Upper lobe of left lung (tissue), 4 donors: ENCODE measurements around the gene ESR2.

Source experiments
- POLR2AphosphoS5 ChIP-seq, 2 donors: sonication (generic); formaldehyde crosslinking; IDR thresholded peaks; one replicate each; pipeline ENCODE4 v1.5.1; 2017; ENCODE audit warnings: antibody characterized with exemption in 2 of 2
- TF ChIP-seq, protein P1 (sequence below), 6 experiments: fragments of 450-650 bp in 4 of 6; fragments of 200-600 bp in 2 of 6; sonication (generic) in 2 of 6; IDR thresholded peaks; one replicate each; pipeline ENCODE4 v1.5.1; 2016 to 2019; ENCODE audit warnings: antibody characterized with exemption in 6 of 6

DNA sequence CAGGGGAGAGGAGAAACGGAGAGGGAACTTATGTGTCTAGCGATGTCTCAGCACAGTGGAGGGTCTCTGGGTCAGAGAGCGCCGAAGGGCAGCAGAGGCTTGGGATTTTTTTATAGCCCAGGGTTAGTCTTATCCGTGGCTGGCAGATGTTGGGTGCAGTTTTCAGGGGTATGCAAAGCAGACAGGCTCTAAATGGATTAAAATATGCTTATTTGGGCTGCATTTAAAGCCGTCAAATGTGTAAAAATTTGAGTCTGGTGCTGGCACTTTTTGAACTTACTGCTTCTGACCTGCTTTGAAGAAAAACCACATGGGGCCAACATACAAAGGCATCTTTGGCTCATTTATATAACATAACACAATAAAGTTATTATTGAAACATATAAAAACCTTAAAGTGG, 178.8 kb downstream of the ESR2 start:
- TF ChIP-seq, protein P1, sequence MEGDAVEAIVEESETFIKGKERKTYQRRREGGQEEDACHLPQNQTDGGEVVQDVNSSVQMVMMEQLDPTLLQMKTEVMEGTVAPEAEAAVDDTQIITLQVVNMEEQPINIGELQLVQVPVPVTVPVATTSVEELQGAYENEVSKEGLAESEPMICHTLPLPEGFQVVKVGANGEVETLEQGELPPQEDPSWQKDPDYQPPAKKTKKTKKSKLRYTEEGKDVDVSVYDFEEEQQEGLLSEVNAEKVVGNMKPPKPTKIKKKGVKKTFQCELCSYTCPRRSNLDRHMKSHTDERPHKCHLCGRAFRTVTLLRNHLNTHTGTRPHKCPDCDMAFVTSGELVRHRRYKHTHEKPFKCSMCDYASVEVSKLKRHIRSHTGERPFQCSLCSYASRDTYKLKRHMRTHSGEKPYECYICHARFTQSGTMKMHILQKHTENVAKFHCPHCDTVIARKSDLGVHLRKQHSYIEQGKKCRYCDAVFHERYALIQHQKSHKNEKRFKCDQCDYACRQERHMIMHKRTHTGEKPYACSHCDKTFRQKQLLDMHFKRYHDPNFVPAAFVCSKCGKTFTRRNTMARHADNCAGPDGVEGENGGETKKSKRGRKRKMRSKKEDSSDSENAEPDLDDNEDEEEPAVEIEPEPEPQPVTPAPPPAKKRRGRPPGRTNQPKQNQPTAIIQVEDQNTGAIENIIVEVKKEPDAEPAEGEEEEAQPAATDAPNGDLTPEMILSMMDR (IDR thresholded peaks at IDR 0.05), result no peak
- TF ChIP-seq POLR2AphosphoS5 (IDR thresholded peaks at IDR 0.05), result no peak
